Tibial artery (tissue), 4 donors: ENCODE measurements around the gene NUDT4.

ENCODE experiments used
- DNase-seq, 2 donors: peaks; one replicate each; pipeline ENCODE4 v3.0.0-alpha.2; 2019
- H3K27ac ChIP-seq, 2 donors: fragments of 200-600 bp; sonication (generic) in 1 of 2; 1 replicate in 1 of 2; 2 replicates in 1 of 2; pipeline ENCODE4 v1.5.1; 2018 to 2019; ENCODE audit warnings: mild to moderate bottlenecking in 1 of 2
- H3K27me3 ChIP-seq, 2 donors: fragments of 200-600 bp; sonication (generic) in 1 of 2; one replicate each; pipeline versions ENCODE4 v1.5.1 to v1.6.0; 2016 to 2019
- H3K36me3 ChIP-seq, 3 donors: fragments of 200-600 bp; sonication (generic) in 2 of 3; one replicate each; pipeline ENCODE4 v1.5.1; 2016 to 2019; ENCODE audit warnings: mild to moderate bottlenecking in 2 of 3
- H3K4me1 ChIP-seq, 4 donors: fragments of 200-600 bp; sonication (generic) in 2 of 4; 1 replicate in 3 of 4; 2 replicates in 1 of 4; pipeline ENCODE4 v1.5.1; 2016 to 2019
- H3K4me3 ChIP-seq, 2 donors: fragments of 200-600 bp; sonication (generic) in 1 of 2; 1 replicate in 1 of 2; 2 replicates in 1 of 2; pipeline ENCODE4 v1.5.1; 2018 to 2019; ENCODE audit warnings: mild to moderate bottlenecking in 2 of 2
- H3K9me3 ChIP-seq, 3 donors: fragments of 200-600 bp; sonication (generic) in 1 of 3; one replicate each; pipeline ENCODE4 v1.5.1; 2016 to 2019
- intact Hi-C: fragments of 100-400 bp; cut with DNase I; formaldehyde crosslinking; loops from one replicate; pipeline ENCODE4 v1.15.0; 2023; ENCODE audit warnings: low total_unique reads
- TF ChIP-seq, protein P1 (sequence below), 2 experiments: fragments of 200-600 bp in 1 of 2; fragments of 450-650 bp in 1 of 2; IDR thresholded peaks; one replicate each; pipeline ENCODE4 v1.5.1; 2017 to 2019; ENCODE audit warnings: antibody characterized with exemption in 2 of 2, mild to moderate bottlenecking in 1 of 2, moderate library complexity in 1 of 2

Gene NUDT4

GRCh38 chr12:93351726-93352125 is 26.0 kb upstream of the NUDT4 start:
- H3K27me3 ChIP-seq = no peaks in the 10 kb centered on the region
- H3K27ac ChIP-seq = no peak overlapping the region
- TF ChIP-seq, protein P1, sequence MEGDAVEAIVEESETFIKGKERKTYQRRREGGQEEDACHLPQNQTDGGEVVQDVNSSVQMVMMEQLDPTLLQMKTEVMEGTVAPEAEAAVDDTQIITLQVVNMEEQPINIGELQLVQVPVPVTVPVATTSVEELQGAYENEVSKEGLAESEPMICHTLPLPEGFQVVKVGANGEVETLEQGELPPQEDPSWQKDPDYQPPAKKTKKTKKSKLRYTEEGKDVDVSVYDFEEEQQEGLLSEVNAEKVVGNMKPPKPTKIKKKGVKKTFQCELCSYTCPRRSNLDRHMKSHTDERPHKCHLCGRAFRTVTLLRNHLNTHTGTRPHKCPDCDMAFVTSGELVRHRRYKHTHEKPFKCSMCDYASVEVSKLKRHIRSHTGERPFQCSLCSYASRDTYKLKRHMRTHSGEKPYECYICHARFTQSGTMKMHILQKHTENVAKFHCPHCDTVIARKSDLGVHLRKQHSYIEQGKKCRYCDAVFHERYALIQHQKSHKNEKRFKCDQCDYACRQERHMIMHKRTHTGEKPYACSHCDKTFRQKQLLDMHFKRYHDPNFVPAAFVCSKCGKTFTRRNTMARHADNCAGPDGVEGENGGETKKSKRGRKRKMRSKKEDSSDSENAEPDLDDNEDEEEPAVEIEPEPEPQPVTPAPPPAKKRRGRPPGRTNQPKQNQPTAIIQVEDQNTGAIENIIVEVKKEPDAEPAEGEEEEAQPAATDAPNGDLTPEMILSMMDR (IDR thresholded peaks at IDR 0.05) = no peak
- DNase-seq = no peak
- no peak overlapping the region for H3K4me3 ChIP-seq
- peaks cover 0 to 9% (median 0%) of the 10 kb centered on the region in 4 donors for H3K4me1 ChIP-seq
- H3K9me3 ChIP-seq = no peaks in the 10 kb centered on the region
- no peaks in the 10 kb centered on the region for H3K36me3 ChIP-seq
- intact Hi-C loops = no loop called here

DNA sequence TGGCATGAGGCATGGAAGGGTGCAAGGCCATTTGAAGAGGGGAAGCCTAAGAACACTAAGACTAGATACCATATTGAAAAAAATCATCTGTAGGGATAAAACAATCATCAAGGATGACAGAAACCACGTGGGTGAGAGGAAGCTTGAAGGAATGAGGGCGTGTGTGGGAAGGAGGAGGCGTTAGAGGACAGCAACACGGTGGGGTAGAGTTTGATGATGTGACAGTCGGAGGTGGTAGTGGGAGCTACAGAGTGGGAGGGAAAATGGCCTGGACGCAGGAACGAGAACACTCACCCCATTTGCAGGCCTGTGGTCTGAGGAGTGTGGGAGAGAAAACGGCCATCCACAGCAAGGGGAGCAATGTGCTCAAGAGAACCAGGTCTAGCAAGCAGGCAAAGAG is 25.4 kb upstream of the NUDT4 start:
- intact Hi-C loops = no loop called here
- TF ChIP-seq, protein P1 (IDR thresholded peaks at IDR 0.05) = no peak
- Histone ChIP-seq H3K27ac (no peak overlapping the region), H3K27me3 (no peaks in the 10 kb centered on the region), H3K36me3 (no peaks in the 10 kb centered on the region), H3K4me1 (peaks cover 0 to 9% (median 0%) of the 10 kb centered on the region in 4 donors), H3K4me3 (no peak overlapping the region), H3K9me3 (no peaks in the 10 kb centered on the region)
- DNase-seq = no peak

- no peaks in the 10 kb centered on the region for H3K27me3 ChIP-seq
- no peak for DNase-seq
- H3K9me3 ChIP-seq = no peaks in the 10 kb centered on the region
- TF ChIP-seq, protein P1 (IDR thresholded peaks at IDR 0.05) = no peak
- H3K27ac ChIP-seq = no peak overlapping the region
- intact Hi-C loops = no loop called here
- peaks cover 0 to 27% (median 15%) of the 10 kb centered on the region in 4 donors for H3K4me1 ChIP-seq
- no peaks in the 10 kb centered on the region for H3K36me3 ChIP-seq
- no peak overlapping the region for H3K4me3 ChIP-seq
Measured at GRCh38 chr12:93356214-93356613, 21.5 kb upstream of the NUDT4 start.

DNA sequence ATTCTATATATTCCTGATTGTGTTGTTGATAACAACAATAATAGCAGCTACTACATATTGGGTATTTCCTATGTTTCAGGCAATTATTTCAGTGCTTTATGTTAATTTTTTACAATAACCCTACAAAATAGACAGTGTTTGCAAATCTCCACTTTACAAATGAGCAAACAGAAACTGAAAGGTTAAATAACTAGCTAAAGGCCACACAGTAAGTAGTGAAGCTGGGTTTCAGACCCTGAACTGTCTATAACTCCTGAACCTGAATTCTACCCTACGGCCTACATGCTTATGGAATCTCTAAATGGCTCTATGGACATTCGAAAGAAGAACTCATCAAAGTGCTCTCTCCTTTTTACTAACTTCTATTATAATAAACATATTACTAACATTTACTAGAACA is 19.7 kb upstream of the NUDT4 start:
- H3K9me3 ChIP-seq = no peaks in the 10 kb centered on the region
- TF ChIP-seq, protein P1 (IDR thresholded peaks at IDR 0.05) = no peak
- no peak overlapping the region for H3K27ac ChIP-seq
- no peaks in the 10 kb centered on the region for H3K36me3 ChIP-seq
- DNase-seq = no peak
- intact Hi-C loops = no loop called here
- no peaks in the 10 kb centered on the region for H3K27me3 ChIP-seq
- H3K4me1 ChIP-seq = peaks cover 0 to 29% (median 17%) of the 10 kb centered on the region in 4 donors
- no peak overlapping the region for H3K4me3 ChIP-seq

DNA sequence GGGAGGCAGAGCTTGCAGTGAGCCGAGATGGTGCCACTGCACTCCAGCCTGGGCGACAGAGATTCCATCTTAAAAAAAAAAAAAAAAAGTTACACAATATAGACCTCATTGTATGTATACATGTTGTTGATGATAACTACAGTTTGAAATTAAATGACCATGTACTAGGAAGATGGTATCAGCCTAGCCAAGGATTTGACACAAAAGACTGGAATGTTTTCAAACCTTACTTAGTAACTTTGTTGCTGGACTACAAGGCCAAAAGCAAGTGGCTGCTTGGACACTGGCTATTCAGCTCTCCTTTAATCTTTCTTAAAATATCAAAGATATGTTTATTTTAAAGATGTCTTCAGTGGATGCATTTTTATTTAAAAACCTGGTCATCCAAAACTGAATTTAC is 18.9 kb upstream of the NUDT4 start:
- intact Hi-C loops = no loop called here
- Histone ChIP-seq H3K27me3 (no peaks in the 10 kb centered on the region), H3K27ac (no peak overlapping the region)

More for the DNA sequence above, 18.9 kb upstream of the NUDT4 start:
- Histone ChIP-seq H3K9me3 (no peaks in the 10 kb centered on the region), H3K36me3 (no peaks in the 10 kb centered on the region), H3K4me3 (no peak overlapping the region), H3K4me1 (peaks cover 0 to 29% (median 17%) of the 10 kb centered on the region in 4 donors)
- no peak for DNase-seq
- TF ChIP-seq, protein P1 (IDR thresholded peaks at IDR 0.05) = no peak
